Ishikawa (cell line): Measurements from ENCODE around the gene ANKFY1.

Experiments used
- CEBPB ChIP-seq: IDR thresholded peaks from 2 replicates; pipeline ENCODE4 v1.6.1; 2012
- CREB1 ChIP-seq: IDR thresholded peaks from 2 replicates; pipeline ENCODE4 v1.6.1; 2012; ENCODE audit warnings: low read depth
- EGR1 ChIP-seq: IDR thresholded peaks from 2 replicates; pipeline ENCODE4 v1.6.1; 2012
- EP300 ChIP-seq: IDR thresholded peaks from 2 replicates; pipeline ENCODE4 v1.6.1; 2012; ENCODE audit warnings: borderline replicate concordance
- FOXM1 ChIP-seq: IDR thresholded peaks from 2 replicates; pipeline ENCODE4 v1.6.1; 2012; ENCODE audit warnings: low read depth, borderline replicate concordance
- NFIC ChIP-seq: IDR thresholded peaks from 2 replicates; pipeline ENCODE4 v1.6.1; 2012
- RAD21 ChIP-seq: IDR thresholded peaks from 2 replicates; pipeline ENCODE4 v1.6.1; 2012; ENCODE audit warnings: low read depth
- TAF1 ChIP-seq: IDR thresholded peaks from 2 replicates; pipeline ENCODE4 v1.6.1; 2012; ENCODE audit warnings: low read depth, mild to moderate bottlenecking
- TCF12 ChIP-seq: IDR thresholded peaks from 2 replicates; pipeline ENCODE4 v1.6.1; 2012; ENCODE audit warnings: low read depth
- TEAD4 ChIP-seq: IDR thresholded peaks from 2 replicates; pipeline ENCODE4 v1.6.1; 2012
- YY1 ChIP-seq: IDR thresholded peaks from 2 replicates; pipeline ENCODE4 v1.6.1; 2012; ENCODE audit warnings: low read depth
- ZBTB7A ChIP-seq: IDR thresholded peaks from 2 replicates; pipeline ENCODE4 v1.6.1; 2012; ENCODE audit warnings: low read depth
- TF ChIP-seq, protein P1 (sequence below): IDR thresholded peaks from 2 replicates; pipeline ENCODE4 v1.6.1; 2012
- TF ChIP-seq, protein P2 (sequence below): IDR thresholded peaks from 2 replicates; pipeline ENCODE4 v1.6.1; 2012
- TF ChIP-seq, protein P3 (sequence below): IDR thresholded peaks from 2 replicates; pipeline ENCODE4 v1.6.1; 2012; ENCODE audit warnings: low read depth, mild to moderate bottlenecking

The ANKFY1 gene

DNA sequence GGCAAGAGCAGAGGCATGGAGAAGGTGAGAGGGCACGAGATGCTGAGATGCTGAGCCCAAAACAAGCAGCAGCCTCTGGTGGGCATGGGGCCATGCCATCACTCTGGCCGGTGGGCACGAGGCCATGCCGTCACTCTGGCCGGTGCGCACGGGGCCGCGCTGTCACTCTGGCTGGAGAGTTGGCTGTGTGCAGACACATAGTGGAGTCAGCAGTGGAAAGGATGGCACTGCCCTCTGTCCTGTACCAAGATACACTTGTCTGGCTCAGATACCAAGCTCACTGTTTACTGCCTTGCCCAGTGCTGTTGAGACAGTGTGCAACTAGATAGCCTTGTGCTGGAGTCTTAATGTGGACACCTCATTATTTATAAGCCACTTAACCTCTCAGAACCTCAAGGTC is 75.7 kb downstream of the ANKFY1 start:
- TF ChIP-seq, protein P1, sequence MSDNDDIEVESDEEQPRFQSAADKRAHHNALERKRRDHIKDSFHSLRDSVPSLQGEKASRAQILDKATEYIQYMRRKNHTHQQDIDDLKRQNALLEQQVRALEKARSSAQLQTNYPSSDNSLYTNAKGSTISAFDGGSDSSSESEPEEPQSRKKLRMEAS: no peak
- TF ChIP-seq ZBTB7A (no peak), CREB1 (no peak), CEBPB (no peak), TAF1 (no peak), FOXM1 (no peak), TCF12 (no peak), NFIC (no peak), EP300 (no peak), RAD21 (no peak), TEAD4 (no peak), YY1 (no peak), EGR1 (no peak)
- TF ChIP-seq, protein P2, sequence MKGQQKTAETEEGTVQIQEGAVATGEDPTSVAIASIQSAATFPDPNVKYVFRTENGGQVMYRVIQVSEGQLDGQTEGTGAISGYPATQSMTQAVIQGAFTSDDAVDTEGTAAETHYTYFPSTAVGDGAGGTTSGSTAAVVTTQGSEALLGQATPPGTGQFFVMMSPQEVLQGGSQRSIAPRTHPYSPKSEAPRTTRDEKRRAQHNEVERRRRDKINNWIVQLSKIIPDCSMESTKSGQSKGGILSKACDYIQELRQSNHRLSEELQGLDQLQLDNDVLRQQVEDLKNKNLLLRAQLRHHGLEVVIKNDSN: no peak
- TF ChIP-seq, protein P3, sequence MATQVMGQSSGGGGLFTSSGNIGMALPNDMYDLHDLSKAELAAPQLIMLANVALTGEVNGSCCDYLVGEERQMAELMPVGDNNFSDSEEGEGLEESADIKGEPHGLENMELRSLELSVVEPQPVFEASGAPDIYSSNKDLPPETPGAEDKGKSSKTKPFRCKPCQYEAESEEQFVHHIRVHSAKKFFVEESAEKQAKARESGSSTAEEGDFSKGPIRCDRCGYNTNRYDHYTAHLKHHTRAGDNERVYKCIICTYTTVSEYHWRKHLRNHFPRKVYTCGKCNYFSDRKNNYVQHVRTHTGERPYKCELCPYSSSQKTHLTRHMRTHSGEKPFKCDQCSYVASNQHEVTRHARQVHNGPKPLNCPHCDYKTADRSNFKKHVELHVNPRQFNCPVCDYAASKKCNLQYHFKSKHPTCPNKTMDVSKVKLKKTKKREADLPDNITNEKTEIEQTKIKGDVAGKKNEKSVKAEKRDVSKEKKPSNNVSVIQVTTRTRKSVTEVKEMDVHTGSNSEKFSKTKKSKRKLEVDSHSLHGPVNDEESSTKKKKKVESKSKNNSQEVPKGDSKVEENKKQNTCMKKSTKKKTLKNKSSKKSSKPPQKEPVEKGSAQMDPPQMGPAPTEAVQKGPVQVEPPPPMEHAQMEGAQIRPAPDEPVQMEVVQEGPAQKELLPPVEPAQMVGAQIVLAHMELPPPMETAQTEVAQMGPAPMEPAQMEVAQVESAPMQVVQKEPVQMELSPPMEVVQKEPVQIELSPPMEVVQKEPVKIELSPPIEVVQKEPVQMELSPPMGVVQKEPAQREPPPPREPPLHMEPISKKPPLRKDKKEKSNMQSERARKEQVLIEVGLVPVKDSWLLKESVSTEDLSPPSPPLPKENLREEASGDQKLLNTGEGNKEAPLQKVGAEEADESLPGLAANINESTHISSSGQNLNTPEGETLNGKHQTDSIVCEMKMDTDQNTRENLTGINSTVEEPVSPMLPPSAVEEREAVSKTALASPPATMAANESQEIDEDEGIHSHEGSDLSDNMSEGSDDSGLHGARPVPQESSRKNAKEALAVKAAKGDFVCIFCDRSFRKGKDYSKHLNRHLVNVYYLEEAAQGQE: no peak

DNA sequence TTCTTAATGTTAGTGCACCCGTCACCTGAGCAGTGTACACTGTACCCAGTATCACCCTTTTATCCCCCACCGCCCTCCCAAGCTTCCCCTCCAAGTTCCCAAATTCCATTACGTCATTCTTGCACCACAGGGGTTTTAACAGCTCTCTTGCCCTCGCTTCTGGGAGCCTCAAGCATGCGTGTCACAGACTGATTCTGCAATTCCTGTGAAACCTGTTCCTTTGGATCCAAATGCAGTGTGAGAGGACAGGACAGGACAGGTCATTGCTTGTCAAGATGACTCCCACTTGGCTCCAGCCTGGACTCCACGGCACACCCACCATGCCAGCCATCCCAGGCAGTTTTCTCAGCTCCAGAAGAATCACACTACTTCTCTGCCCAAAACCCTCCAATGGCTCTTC is 76.7 kb downstream of the ANKFY1 start:
- 0 out of 2 replicates have a peak, but pooled peaks have one; percentile 13 for TF ChIP-seq NFIC
- no peak for TF ChIP-seq ZBTB7A
- TF ChIP-seq YY1: no peak
- no peak for TF ChIP-seq FOXM1
- TF ChIP-seq TEAD4: no peak
- TF ChIP-seq EP300: peak; percentile 56; the same call in 1 of the 2 replicates
- TF ChIP-seq CREB1: no peak
- TF ChIP-seq, protein P1: peak; percentile 65; the same call in 1 of the 2 replicates
- no peak for TF ChIP-seq EGR1
- TF ChIP-seq CEBPB: peak; percentile 47
- no peak for TF ChIP-seq TCF12

DNA sequence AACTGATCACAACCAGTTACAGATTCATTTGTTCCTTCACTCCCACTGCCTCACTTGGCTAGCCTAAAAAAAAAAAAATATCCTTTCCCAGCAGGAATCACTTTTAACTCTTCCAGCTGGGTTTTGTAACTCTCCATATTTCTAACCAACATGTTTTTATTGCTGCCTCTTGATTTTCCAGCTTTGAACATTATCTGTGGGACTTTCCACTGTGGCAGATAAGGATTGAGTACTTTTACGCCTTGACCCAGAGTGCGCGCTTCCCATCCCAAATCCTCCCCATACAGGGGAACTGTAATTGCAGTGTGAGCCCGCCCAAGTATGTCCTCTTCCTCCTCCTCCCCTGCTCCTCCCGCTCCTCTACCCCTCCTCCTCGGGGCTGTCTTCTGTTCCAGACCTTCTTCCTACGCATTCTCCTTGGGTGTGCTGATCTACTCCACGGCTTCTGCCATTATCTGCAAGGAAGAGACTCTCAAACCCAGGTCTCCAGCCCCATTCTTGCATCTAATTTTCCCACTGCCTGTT is 77.4 kb downstream of the ANKFY1 start:
- TF ChIP-seq RAD21: no peak
- no peak for TF ChIP-seq YY1
- TF ChIP-seq ZBTB7A: no peak
- TF ChIP-seq, protein P2: no peak
- TF ChIP-seq FOXM1: no peak
- TF ChIP-seq EGR1: no peak
- no peak for TF ChIP-seq CREB1
- TF ChIP-seq EP300: no peak
- TF ChIP-seq TAF1: no peak

DNA sequence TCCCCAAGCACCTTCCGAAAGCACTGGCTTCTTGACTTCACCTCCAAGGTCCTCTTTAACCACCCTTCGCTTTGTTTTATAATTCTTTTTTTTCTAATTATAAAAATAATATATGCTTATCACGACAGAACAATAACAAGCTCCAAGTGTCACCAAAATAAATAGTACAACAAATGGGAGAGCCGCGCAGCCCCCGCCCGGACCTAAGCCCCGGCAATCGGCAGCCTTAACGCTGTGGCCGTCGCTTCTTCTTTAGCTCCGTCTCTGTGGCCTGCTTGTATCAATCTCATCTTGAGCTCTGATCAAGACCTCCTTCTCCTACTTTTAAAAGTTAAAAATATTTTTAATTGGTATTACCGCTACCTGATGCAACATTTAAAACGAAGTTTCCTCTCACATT is 78.1 kb downstream of the ANKFY1 start:
- no peak for TF ChIP-seq TEAD4
- no peak for TF ChIP-seq EGR1
- no peak for TF ChIP-seq TCF12
- no peak for TF ChIP-seq FOXM1
- TF ChIP-seq CREB1: no peak
- TF ChIP-seq ZBTB7A: no peak
- TF ChIP-seq TAF1: no peak
- no peak for TF ChIP-seq EP300
- TF ChIP-seq CEBPB: no peak
- no peak for TF ChIP-seq RAD21
- TF ChIP-seq, protein P1: no peak
- no peak for TF ChIP-seq YY1
- TF ChIP-seq, protein P2: no peak
- no peak for TF ChIP-seq NFIC
- TF ChIP-seq, protein P3: no peak

DNA sequence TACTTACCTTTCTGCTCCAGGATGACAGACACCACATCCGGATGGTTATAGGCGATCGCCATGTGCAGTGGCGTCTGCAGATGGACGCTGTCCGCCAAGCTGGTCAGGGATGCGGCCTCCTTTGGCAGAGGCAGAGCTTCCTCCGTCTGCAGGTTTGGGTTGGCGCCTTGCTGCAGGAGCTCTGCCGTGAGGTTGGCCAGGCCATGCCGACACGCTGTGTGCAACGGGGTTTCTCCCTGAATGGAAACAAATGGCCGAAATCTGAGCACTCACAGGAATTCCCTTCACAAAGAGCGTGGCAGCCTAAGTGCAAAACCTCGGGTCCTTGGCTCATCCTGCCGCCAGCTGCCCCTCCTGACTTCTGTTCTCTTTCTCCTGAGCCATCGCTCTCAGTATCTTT is 79.0 kb downstream of the ANKFY1 start:
- TF ChIP-seq CEBPB: no peak
- TF ChIP-seq FOXM1: no peak
- no peak for TF ChIP-seq RAD21
